HepG2 (cell line): ENCODE data around the gene UXS1. TPM values are rescaled to one million over a fixed set of nuclear protein-coding genes. Genes with fewer than 3 reads are reported as not detected.

Experiments
- BORCS8-MEF2B ChIP-seq: sonication (generic); formaldehyde crosslinking; IDR thresholded peaks from 2 replicates; pipeline ENCODE4 v1.8.0; 2022; ENCODE audit warnings: mild to moderate bottlenecking, missing genetic modification reagents
- CEBPB ChIP-seq: IDR thresholded peaks from 2 replicates; pipeline ENCODE4 v1.6.1; 2011; ENCODE audit warnings: low read depth, low read length, improper control_type of control experiment, borderline replicate concordance
- E2F2 ChIP-seq: sonication (generic); formaldehyde crosslinking; IDR thresholded peaks from 2 replicates; pipeline ENCODE4 v1.4.0; 2020; ENCODE audit warnings: missing genetic modification reagents, borderline replicate concordance
- ELF3 ChIP-seq: IDR thresholded peaks from 2 replicates; pipeline ENCODE4 v1.6.1; 2016; ENCODE audit warnings: missing genetic modification reagents, missing compliant biosample characterization
- GMEB1 ChIP-seq: sonication (generic); formaldehyde crosslinking; IDR thresholded peaks from 2 replicates; pipeline ENCODE4 v1.5.1; 2020; ENCODE audit warnings: missing genetic modification reagents, mild to moderate bottlenecking, borderline replicate concordance
- HNRNPUL1 ChIP-seq: fragments of 200-400 bp; formaldehyde crosslinking; IDR thresholded peaks from 2 replicates; pipeline ENCODE4 v1.6.1; 2017; ENCODE audit warnings: low read depth, mild to moderate bottlenecking, low read length, moderate library complexity
- HOXA3 ChIP-seq: sonication (generic); formaldehyde crosslinking; IDR thresholded peaks from 2 replicates; pipeline ENCODE4 v1.5.0; 2020; ENCODE audit warnings: missing genetic modification reagents
- HOXA9 ChIP-seq: sonication (generic); formaldehyde crosslinking; IDR thresholded peaks from 2 replicates; pipeline ENCODE4 v1.8.1; 2022; ENCODE audit warnings: missing genetic modification reagents, mild to moderate bottlenecking, moderate library complexity, borderline replicate concordance
- KAT7 ChIP-seq: IDR thresholded peaks from 2 replicates; pipeline ENCODE4 v1.6.1; 2018; ENCODE audit warnings: borderline replicate concordance, missing compliant biosample characterization
- RAD51 ChIP-seq: fragments of 450-650 bp; IDR thresholded peaks from 2 replicates; pipeline ENCODE4 v1.6.1; 2016; ENCODE audit warnings: borderline replicate concordance
- SALL1 ChIP-seq: sonication (generic); formaldehyde crosslinking; IDR thresholded peaks from 2 replicates; pipeline ENCODE4 v1.8.0; 2022; ENCODE audit warnings: mild to moderate bottlenecking, missing genetic modification reagents
- TBL1XR1 ChIP-seq: fragments of 150-350 bp; IDR thresholded peaks from 2 replicates; pipeline ENCODE4 v1.6.1; 2014; ENCODE audit warnings: borderline replicate concordance, low read length; ENCODE audit not compliant: partially characterized antibody
- TCF7 ChIP-seq: sonication (generic); IDR thresholded peaks from 2 replicates; pipeline ENCODE4 v1.6.1; 2016; ENCODE audit warnings: antibody characterized with exemption, low read depth
- TFDP2 ChIP-seq: sonication (generic); formaldehyde crosslinking; IDR thresholded peaks from 2 replicates; pipeline ENCODE4 v1.4.0; 2020; ENCODE audit warnings: missing genetic modification reagents
- TRIM22 ChIP-seq: fragments of 450-650 bp; IDR thresholded peaks from 2 replicates; pipeline ENCODE4 v1.6.1; 2017
- ZNF180 ChIP-seq: sonication (generic); formaldehyde crosslinking; IDR thresholded peaks from 2 replicates; pipeline ENCODE4 v1.4.0; 2020; ENCODE audit warnings: low read depth, missing genetic modification reagents, borderline replicate concordance
- ZNF205 ChIP-seq: IDR thresholded peaks from 2 replicates; pipeline ENCODE4 v1.6.1; 2018; ENCODE audit warnings: missing biosample characterization, missing genetic modification reagents
- ZNF441 ChIP-seq: sonication (generic); formaldehyde crosslinking; IDR thresholded peaks from 2 replicates; pipeline ENCODE4 v1.7.0; 2021; ENCODE audit warnings: missing genetic modification reagents, borderline replicate concordance
- ZNF546 ChIP-seq: sonication (generic); formaldehyde crosslinking; conservative IDR thresholded peaks from 2 replicates; pipeline ENCODE4 v1.8.1; 2023; ENCODE audit warnings: mild to moderate bottlenecking, missing genetic modification reagents
- ZNF570 ChIP-seq: sonication (generic); formaldehyde crosslinking; IDR thresholded peaks from 2 replicates; pipeline ENCODE4 v1.4.0; 2020; ENCODE audit warnings: mild to moderate bottlenecking, missing genetic modification reagents, borderline replicate concordance
- ZNF7 ChIP-seq: IDR thresholded peaks from 2 replicates; pipeline ENCODE4 v1.6.1; 2016; ENCODE audit warnings: missing biosample characterization, missing genetic modification reagents
- ZNF704 ChIP-seq: sonication (generic); formaldehyde crosslinking; IDR thresholded peaks from 2 replicates; pipeline ENCODE4 v1.8.1; 2023; ENCODE audit warnings: mild to moderate bottlenecking, inconsistent platforms, moderate library complexity, missing genetic modification reagents, borderline replicate concordance
- ZNF749 ChIP-seq: sonication (generic); formaldehyde crosslinking; IDR thresholded peaks from 2 replicates; pipeline ENCODE4 v1.8.0; 2022; ENCODE audit warnings: mild to moderate bottlenecking, missing genetic modification reagents, moderate library complexity, borderline replicate concordance
- ZSCAN12 ChIP-seq: sonication (generic); formaldehyde crosslinking; IDR thresholded peaks from 2 replicates; pipeline ENCODE4 v1.9.0; 2021; ENCODE audit warnings: mild to moderate bottlenecking, missing genetic modification reagents
- ZSCAN21 ChIP-seq: sonication (generic); formaldehyde crosslinking; IDR thresholded peaks from 2 replicates; pipeline ENCODE4 v1.8.0; 2022; ENCODE audit warnings: mild to moderate bottlenecking, missing genetic modification reagents, moderate library complexity, borderline replicate concordance
- polyA plus RNA-seq, 8 experiments: library from polyadenylated mRNA; depleted of rRNA in 3 of 8; stranded (reverse) in 7 of 8; unstranded in 1 of 8; fragments of >200 nt; fragmentation: Illumina TruSeq in 4 of 8; extraction: Trizol in 4 of 8; gene quantifications; 2 replicates each; pipeline versions ENCODE4 v1.2.1 to v1.2.3, GENCODE V29; 2011 to 2016; ENCODE audit warnings: low read depth in 4 of 8, missing spikeins in 1 of 8, mixed read lengths in 1 of 8; ENCODE audit not compliant: insufficient read depth in 1 of 8
- total RNA-seq, 5 experiments: library from RNA; depleted of rRNA; stranded (reverse); fragments of >200 nt; fragmentation: Illumina TruSeq; extraction: Trizol; gene quantifications; 2 replicates each; pipeline ENCODE4 v1.2.3, GENCODE V29; 2016; ENCODE audit warnings: low read depth in 1 of 5

UXS1 gene
- total and polyA plus RNA-seq, 2 of the 13 experiments (the other 11 are each of a cell fraction or from before 2014, with no cell fraction given), result 53.3 to 110 TPM

- no peak for TF ChIP-seq ZNF441
- no peak for TF ChIP-seq ELF3 (CRISPR knock-in tag)
- TF ChIP-seq CEBPB, result no peak
- TF ChIP-seq ZNF570, result no peak
- TF ChIP-seq TRIM22, result no peak
- no peak for TF ChIP-seq TCF7
- no peak for TF ChIP-seq RAD51
- no peak for TF ChIP-seq ZNF749 (CRISPR knock-in tag)
- TF ChIP-seq ZNF180 (CRISPR knock-in tag), result no peak
- TF ChIP-seq BORCS8-MEF2B, result no peak
- TF ChIP-seq HOXA3, result no peak
- no peak for TF ChIP-seq TBL1XR1
- TF ChIP-seq ZSCAN21 (CRISPR knock-in tag), result no peak
- TF ChIP-seq ZNF205 (CRISPR knock-in tag), result no peak
- 0 out of 2 replicates have a peak, but pooled peaks have one; percentile 34 for TF ChIP-seq ZNF704
- no peak for TF ChIP-seq ZNF7
- TF ChIP-seq GMEB1 (CRISPR knock-in tag), result no peak
- TF ChIP-seq TFDP2 (CRISPR knock-in tag), result no peak
- TF ChIP-seq ZSCAN12 (CRISPR knock-in tag), result no peak
- no peak for TF ChIP-seq ZNF546 (CRISPR knock-in tag)
- no peak for TF ChIP-seq E2F2 (CRISPR knock-in tag)
- TF ChIP-seq KAT7 (CRISPR knock-in tag), result no peak
- peak; percentile 22 for TF ChIP-seq SALL1 (CRISPR knock-in tag)
- TF ChIP-seq HNRNPUL1, result peak; percentile 82; the same call in 1 of the 2 replicates
- no peak for TF ChIP-seq HOXA9 (CRISPR knock-in tag)
These were observed 67.3 kb downstream of the UXS1 start (continued) for GRCh38 chr2:106126705-106127281.
